Anterior cingulate cortex (tissue), 58 donors: Measurements from ENCODE around the gene AKT1.
"Not testable (repeated sequence)": the region's sequence is repeated elsewhere in the genome, so short reads cannot be mapped to it uniquely, and the experiment has no call there.

Experiments
- DNase-seq, 58 donors: peaks; one replicate each; lab custom pipeline; 2025; lab: John Stamatoyannopoulos, UW

AKT1 gene

GRCh38 chr14:104820669-104821228 is 25.2 kb upstream of the AKT1 start:
- DNase-seq: peak in 30 of 58 donors; percentile 17 to 69 (median 37)

GRCh38 chr14:104819361-104819781 is 23.8 kb upstream of the AKT1 start:
- DNase-seq: no peak

GRCh38 chr14:104818714-104819161 is 23.2 kb upstream of the AKT1 start:
- no peak for DNase-seq

GRCh38 chr14:104817930-104818713 is 22.6 kb upstream of the AKT1 start:
- DNase-seq: no peak

GRCh38 chr14:104816616-104816884 is 21.0 kb upstream of the AKT1 start:
- peak in 1 of 58 donors; percentile 56 for DNase-seq

GRCh38 chr14:104814701-104815100 is 19.2 kb upstream of the AKT1 start:
- DNase-seq: not testable (repeated sequence)

GRCh38 chr14:104813286-104813685 is 17.7 kb upstream of the AKT1 start:
- DNase-seq: no peak

GRCh38 chr14:104810316-104810715 is 14.8 kb upstream of the AKT1 start:
- no peak for DNase-seq

- no peak for DNase-seq
Measured at GRCh38 chr14:104808456-104808855, 12.9 kb upstream of the AKT1 start.

- no peak for DNase-seq
Measured at GRCh38 chr14:104806625-104807465, 11.3 kb upstream of the AKT1 start.

GRCh38 chr14:104805941-104806624 is 10.5 kb upstream of the AKT1 start:
- DNase-seq: no peak

- no peak for DNase-seq
Measured at GRCh38 chr14:104805326-104805678, 9.8 kb upstream of the AKT1 start.

GRCh38 chr14:104804481-104805325 is 9.2 kb upstream of the AKT1 start:
- DNase-seq: no peak

- DNase-seq: no peak
Measured at GRCh38 chr14:104803912-104804410, 8.4 kb upstream of the AKT1 start.

GRCh38 chr14:104803280-104803911 is 7.8 kb upstream of the AKT1 start:
- no peak for DNase-seq

GRCh38 chr14:104802394-104803184 is 7.0 kb upstream of the AKT1 start:
- DNase-seq: no peak

- DNase-seq: no peak
Measured at GRCh38 chr14:104801520-104802393, 6.2 kb upstream of the AKT1 start.
